ENCODE measurements around the gene GPC2. TPM values are rescaled to one million over a fixed set of nuclear protein-coding genes. Genes with fewer than 3 reads are reported as not detected.
A peak's percentile ranks its signal among the peaks of the same experiment; 100 is the strongest.
"Not testable (repeated sequence)": the region's sequence is repeated elsewhere in the genome, so short reads cannot be mapped to it uniquely, and the experiment has no call there.

The GPC2 gene, protein sequence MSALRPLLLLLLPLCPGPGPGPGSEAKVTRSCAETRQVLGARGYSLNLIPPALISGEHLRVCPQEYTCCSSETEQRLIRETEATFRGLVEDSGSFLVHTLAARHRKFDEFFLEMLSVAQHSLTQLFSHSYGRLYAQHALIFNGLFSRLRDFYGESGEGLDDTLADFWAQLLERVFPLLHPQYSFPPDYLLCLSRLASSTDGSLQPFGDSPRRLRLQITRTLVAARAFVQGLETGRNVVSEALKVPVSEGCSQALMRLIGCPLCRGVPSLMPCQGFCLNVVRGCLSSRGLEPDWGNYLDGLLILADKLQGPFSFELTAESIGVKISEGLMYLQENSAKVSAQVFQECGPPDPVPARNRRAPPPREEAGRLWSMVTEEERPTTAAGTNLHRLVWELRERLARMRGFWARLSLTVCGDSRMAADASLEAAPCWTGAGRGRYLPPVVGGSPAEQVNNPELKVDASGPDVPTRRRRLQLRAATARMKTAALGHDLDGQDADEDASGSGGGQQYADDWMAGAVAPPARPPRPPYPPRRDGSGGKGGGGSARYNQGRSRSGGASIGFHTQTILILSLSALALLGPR
- 11.5 TPM for polyA plus RNA-seq (ENCODE audit: insufficient read length)
- long read RNA-seq, donor 1, partial matches to known transcripts = 14 of 15 reads
- long read RNA-seq, donor 1, other reads (novel, unspliced or antisense) = 0 of 15 reads
- long read RNA-seq, donor 2, partial matches to known transcripts = 0 of 1 reads
- long read RNA-seq, donor 2, other reads (novel, unspliced or antisense) = 0 of 1 reads
- long read RNA-seq, donor 3, partial matches to known transcripts = 0 of 1 reads
- long read RNA-seq, donor 3, other reads (novel, unspliced or antisense) = 0 of 1 reads
- long read RNA-seq, donor 4 = 0 reads
- long read RNA-seq, donor 5, partial matches to known transcripts = 0 of 1 reads
- long read RNA-seq, donor 5, other reads (novel, unspliced or antisense) = 0 of 1 reads
- long read RNA-seq, donor 6, partial matches to known transcripts = 0 of 1 reads
- long read RNA-seq, donor 6, other reads (novel, unspliced or antisense) = 0 of 1 reads
- long read RNA-seq, donor 7, partial matches to known transcripts = 28 of 30 reads
- long read RNA-seq, donor 7, other reads (novel, unspliced or antisense) = 0 of 30 reads
- long read RNA-seq, donor 8 = 0 reads

GRCh38 chr7:100177045-100178001 lies at the start of gene GPC2, which contains the start of gene STAG3:
Gene GPC2, minus strand, starts transcription at chr7:100177381. Its CDS starts 182 bp downstream, at chr7:100177199.
Gene STAG3, plus strand, starts transcription at chr7:100177918. Its CDS starts 2,639 bp downstream, at chr7:100180557.
- peak; percentile 96 for DNase-seq

GRCh38 chr7:100224891-100225290 lies 47.7 kb upstream of the GPC2 start:
- not testable (repeated sequence) for DNase-seq

DNA sequence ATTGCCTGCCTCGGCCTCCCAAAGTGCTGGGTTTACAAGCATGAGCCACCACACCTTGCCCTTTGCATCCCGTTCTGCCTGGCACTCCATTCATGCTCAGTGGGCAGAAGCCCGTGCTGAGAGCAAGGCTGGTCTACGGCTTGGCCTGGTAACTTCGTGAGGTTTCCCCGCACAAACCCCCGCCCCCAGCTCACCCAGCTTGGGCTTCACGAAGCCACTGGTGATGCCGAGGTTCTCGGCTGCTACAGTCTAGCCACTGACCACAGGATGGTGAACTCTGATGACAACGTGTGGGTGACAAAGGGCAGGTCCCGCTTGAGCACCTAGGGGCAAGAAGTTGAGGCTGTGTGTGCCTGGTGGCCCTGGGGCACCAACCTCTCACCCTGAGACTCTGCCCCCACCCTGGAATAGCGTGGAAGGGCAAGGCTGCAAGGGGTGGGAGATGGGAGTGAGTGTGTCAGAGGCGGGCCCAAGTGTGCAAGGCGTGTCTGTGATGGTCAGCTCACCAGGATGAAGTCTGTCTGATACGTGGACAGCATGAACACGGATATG lies 46.3 kb upstream of the GPC2 start:
- not testable (repeated sequence) for DNase-seq

DNA sequence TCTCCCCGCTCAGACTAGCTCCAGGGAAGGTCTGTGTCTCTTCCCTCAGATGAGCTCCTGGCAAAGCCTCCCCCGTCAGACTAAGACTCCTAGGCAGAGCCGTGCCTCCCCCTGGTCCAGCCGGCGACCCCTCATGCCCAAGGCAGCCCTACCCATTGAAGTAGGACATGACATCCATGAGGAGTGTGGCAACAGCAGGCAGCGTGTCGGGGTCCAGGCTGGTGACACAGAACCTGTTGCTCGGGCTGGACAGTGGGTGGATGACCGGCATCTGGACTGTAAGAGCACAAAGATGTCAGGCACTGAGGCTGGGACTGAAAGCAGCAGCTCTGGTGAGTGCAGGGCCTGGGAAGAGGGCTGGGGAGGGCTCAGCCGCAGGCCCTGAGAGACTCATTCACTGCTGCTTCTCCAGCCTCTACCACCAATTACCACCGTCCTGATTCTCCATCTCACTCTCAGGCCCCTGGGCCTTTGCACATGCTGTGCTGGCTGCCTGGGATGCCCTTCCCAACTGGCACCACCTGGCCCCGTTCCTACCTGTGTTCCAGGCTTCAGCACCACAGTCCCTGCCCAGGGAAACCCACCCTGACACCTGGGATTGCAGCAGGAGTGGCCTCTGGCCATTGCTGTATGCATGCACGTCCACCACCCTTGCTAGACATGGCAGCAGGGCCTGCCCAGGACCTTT lies 45.4 kb upstream of the GPC2 start:
- DNase-seq = no peak

DNA sequence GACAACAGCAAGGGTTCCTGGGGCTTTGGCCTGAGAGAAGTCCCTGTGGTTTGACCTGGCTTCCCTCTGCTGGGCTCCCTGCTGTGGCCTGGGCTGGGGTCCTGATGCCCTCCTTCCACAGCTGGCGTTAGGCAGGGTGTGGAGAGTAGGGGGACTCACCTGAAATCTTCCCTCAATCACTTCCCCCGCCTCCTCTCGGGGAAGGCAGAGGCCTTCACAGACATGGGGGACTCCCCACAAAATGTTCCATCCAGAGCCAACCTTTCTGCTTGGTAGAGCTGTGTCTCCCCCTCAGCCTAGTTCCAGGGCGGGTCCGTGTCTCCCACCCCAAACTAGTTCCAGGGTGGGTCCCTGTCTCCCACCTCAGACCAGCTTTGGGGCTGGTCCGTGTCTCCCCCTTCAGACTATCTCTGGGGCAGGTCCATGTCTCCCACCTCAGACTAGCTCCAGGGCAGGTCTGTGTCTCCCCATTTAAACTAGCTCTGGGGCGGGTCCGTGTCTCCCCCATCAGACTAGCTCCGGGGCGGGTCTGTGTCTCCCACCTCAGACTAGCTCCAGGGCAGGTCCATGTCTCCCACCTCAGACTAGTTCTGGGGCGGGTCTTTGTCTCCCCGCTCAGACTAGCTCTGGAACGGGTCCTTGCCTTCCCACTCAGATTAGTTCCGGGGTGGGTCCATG lies 44.7 kb upstream of the GPC2 start:
- no peak for DNase-seq

DNA sequence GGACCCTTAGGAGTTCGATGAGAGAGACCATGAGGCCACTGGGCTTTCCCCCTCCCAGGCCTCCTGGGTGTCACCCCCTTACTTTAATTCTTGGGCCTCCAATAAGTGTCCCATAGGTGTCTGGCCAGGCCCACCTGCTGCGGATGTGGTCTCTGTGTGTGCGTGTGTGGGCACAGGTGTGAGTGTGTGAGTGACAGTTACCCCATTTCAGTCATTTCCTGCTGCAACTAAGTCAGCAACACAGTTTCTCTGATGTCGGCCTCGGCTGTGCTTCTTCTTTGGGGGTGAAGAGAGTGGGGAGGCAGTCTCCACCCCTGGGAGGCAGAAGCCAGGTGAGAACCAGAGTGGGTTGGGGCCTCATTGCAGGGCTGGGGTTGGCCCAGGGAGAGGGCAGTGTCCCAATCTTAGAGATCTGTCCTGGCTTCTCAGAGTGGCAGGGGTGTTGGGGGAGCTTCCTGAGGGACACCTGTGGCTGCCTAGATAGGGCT lies 44.1 kb upstream of the GPC2 start:
- DNase-seq = no peak

DNA sequence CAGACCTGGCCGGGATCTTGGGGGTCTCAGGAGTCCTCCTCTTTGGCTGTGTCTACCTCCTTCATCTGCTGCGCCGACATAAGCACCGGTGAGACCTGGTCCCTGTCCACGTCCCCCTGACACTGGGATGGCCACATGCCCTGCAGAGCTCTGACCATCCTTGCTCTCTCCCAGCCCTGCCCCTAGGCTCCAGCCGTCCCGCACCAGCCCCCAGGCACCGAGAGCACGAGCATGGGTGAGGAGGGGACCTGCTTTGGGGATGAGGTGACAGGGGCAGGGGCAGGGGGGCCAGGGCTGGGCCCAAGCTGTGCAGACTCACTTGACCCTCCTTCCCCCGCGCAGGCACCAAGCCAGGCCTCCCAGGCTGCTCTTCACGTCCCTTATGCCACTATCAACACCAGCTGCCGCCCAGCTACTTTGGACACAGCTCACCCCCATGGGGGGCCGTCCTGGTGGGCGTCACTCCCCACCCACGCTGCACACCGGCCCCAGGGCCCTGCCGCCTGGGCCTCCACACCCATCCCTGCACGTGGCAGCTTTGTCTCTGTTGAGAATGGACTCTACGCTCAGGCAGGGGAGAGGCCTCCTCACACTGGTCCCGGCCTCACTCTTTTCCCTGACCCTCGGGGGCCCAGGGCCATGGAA lies 43.5 kb upstream of the GPC2 start:
- no peak for DNase-seq

GRCh38 chr7:100219801-100220585 lies 42.8 kb upstream of the GPC2 start, which contains the start of gene PVRIG:
Gene PVRIG, plus strand, starts transcription at chr7:100219949. Its CDS starts 22 bp downstream, at chr7:100219971.
- DNase-seq = not testable (repeated sequence)

GRCh38 chr7:100219271-100219737 lies 42.1 kb upstream of the GPC2 start:
- no peak for DNase-seq

- DNase-seq = not testable (repeated sequence)
These were observed 40.8 kb upstream of the GPC2 start for GRCh38 chr7:100217934-100218333.

DNA sequence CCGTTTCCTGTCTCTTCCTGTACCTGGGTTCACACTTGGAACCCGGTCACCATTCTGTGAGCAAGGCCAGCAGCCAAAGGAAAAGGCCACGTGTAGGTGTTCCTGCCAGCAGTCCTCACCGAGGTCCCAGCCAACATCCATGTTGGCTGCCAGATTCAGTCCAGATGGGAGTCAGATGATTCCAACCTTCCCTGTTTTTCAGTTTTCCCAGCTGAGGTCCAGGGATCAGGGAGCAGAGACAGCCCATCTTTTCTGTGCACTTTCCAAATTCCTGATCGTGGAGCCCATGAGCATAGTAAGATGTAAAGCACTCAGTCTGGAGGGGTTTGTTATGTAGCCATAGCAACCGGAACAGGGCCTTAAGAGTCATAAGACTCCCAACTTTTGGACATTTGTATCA lies 38.7 kb upstream of the GPC2 start:
- no peak for DNase-seq

DNA sequence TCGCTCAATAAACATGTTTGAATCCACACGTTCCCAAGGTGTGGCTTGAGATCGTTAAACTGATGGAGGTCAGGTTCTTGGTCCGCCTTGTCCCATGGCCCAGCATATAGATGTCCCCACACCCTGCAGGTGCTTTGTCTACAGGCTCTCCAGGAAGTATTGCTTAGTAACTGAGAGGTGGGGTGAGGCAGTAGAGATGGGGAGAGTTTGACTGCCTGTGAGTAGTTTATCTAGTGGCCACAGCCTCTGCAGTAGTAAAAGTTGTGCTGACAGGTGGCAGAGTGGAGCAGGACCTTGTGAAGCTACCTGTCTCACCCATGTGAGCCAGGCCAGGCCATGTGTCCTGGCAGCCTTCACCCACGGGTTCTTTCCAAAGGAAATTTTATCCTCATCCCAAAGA lies 37.2 kb upstream of the GPC2 start:
- not testable (repeated sequence) for DNase-seq

DNA sequence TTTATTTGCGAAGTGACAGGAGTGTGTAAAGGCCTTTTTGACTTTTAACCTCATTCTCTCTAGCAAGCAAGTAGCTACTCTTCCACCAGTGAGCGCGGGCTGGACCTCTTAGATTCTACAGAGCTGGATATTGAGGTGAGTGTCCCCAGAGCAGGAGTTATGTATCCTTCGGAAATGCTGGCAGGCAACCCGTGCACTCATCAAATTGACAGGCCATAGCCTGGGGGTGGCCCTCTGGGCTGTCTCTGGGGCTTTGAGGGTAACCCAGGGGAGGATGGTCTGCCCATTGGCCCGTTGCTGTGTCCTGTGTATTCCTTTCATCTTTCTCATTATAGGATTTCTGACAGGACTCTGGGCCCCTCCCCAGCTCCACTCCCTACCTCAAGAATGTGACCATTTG lies 36.5 kb upstream of the GPC2 start:
- no peak for DNase-seq

GRCh38 chr7:100212631-100213286 lies 35.6 kb upstream of the GPC2 start:
- no peak for DNase-seq

GRCh38 chr7:100211342-100211780 lies 34.2 kb upstream of the GPC2 start:
- no peak for DNase-seq

DNA sequence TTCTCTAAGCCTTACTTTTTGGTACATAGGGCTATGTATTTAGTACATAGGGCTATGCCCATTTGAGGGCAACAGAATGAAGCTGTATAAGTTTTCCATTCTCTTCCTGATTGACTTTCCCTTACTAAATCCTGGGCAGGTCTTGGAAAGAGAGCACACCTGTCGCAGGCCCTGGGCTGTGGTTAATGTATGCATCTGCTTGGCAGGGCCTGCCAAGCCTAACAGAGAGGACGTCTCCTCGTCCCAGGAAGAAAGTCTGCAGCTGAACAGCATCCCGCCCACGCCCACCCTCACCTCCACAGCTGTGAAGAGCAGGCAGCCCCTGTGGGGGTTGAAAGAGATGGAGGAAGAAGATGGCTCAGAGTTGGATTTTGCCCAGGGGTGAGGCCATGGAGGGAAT lies 33.6 kb upstream of the GPC2 start:
- no peak for DNase-seq

DNA sequence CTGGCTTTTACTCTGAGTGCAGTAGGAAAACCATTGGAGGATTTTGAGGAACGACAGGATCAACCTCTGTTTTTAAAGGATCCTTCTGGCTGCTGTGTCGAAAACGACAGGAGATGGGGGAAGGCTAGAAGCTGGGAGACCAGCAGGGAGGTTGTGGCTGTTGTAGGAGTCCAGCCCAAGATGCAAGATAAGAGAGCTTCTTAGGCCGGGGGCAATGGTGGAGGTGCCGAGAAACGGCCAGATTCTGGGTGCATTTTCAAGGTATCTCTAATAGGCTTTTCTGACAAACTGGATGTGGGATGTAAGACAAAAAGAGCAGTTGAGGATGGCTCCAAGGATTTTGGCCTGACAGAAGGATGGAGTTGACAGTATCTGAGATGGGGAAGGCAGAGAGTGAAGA lies 32.3 kb upstream of the GPC2 start:
- DNase-seq = no peak
